Activated gamma-delta T cell treated with anti-CD3 and anti-CD28 coated beads, Interleukin-2, amount 50 U/mL, for 16 hours (primary cell): ENCODE data around the gene SLC13A3.
"Not testable (repeated sequence)": the region's sequence is repeated elsewhere in the genome, so short reads cannot be mapped to it uniquely, and the experiment has no call there.

Source experiments
- DNase-seq: peaks from one replicate; pipeline ENCODE4 v3.0.0-alpha.2; 2020; ENCODE audit warnings: low read depth

The SLC13A3 gene

GRCh38 chr20:46680684-46681031 lies 29.4 kb upstream of the SLC13A3 start:
- DNase-seq: no peak

- no peak for DNase-seq
These were observed 27.3 kb upstream of the SLC13A3 start for GRCh38 chr20:46678516-46678915.

DNA sequence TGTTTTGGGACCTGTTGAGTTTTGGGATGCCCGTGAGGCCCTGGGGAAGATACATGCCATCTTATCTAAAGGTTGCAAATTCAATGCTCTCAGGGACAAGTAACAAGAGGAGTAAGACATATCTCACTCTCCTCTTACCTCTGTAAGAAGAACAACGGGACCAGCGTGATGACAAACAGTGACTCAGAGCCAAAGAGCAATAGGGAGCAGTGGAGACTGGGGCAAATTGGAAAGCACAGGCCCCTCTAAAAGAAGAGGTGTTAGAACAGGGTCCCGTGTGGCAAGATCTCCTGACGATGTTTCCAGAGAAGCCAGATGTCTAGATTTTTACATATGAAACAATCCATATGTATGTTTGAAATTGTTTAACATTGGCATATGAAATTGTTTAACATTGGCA lies 26.3 kb upstream of the SLC13A3 start:
- DNase-seq: no peak

GRCh38 chr20:46676649-46677316 lies 25.5 kb upstream of the SLC13A3 start:
- DNase-seq: not testable (repeated sequence)

GRCh38 chr20:46674253-46675083 lies 23.2 kb upstream of the SLC13A3 start:
- no peak for DNase-seq

- DNase-seq: no peak
These were observed 22.4 kb upstream of the SLC13A3 start for GRCh38 chr20:46673394-46674252.

DNA sequence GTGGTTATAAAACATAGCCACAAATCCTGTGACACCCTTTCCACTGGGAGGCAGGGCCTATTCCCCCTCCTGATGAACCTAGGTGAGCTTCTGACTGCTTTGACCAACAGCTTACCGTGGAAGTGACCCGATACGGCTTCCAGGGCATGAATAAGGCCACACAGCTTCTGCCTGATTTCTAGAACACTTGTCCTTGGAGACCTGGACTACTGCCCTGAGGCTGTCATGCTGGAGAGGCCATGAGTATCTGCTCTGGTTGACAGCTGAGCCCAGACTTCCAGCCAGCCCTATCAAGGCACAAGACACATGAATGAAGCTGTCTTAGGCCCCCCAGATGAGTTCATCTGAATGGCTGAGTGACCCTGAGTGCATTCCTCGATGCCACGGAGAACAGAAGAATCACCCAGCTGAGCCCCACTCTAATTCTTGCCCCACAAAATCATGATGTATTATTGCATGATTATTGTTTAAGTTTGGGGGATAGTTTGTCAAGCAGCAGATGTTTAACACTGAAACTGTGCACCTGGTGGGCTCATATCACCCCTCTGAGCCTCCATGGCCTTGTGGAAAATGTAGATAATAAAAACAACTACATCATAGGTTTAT lies 21.4 kb upstream of the SLC13A3 start:
- no peak for DNase-seq

DNA sequence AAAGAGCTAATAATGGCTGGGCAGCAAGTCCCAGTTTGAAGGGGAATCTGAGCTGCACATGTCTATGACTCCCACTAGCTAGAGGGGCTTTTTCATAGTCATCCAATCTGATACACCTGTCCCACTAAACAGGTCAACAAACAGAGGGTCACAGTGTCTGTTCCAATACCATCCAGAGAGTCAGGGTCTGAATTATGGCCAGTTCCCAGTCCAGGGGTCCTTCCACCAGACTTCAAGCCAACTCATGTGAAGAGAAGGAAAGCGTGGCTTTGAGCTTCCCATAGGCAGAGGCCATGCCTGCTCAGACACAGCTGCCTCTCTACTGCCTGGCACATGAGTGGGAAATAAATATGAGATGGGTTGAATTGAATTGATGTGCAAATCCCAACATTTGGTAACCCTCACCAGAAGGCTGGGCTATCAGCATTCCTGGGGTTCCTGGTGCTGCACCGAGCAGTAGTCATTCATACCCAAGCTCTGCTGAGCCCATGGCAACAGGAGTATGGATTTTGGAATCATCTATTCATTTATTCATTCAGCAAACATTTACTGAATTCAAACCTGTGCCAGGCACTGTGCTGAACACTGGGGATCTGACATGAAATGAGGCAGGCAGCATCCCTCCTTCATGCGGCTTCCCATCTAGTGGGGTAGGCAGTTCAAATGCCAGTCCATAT lies 20.7 kb upstream of the SLC13A3 start:
- DNase-seq: no peak

- DNase-seq: no peak
These were observed 19.6 kb upstream of the SLC13A3 start for GRCh38 chr20:46670585-46671584.

DNA sequence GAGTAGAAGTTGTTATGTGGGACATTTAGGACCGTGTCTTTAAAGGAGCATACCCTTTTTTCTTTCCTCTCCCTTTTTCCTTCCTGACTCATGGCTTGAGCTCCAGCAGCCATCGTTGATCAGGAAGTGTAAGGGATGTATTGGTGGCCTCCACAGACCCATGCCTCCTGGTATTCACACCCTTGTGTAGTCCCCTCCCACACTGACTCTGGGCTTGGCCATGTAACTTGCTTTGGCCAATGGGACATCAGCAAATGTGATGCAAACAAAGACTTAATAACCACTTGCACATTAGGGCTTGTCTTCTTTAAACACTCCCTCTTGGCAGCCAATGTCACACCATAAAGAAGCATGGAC lies 18.9 kb upstream of the SLC13A3 start:
- no peak for DNase-seq

- DNase-seq: no peak
These were observed 15.7 kb upstream of the SLC13A3 start for GRCh38 chr20:46666818-46667515.

- DNase-seq: no peak
These were observed 15.0 kb upstream of the SLC13A3 start for GRCh38 chr20:46666306-46666705.

GRCh38 chr20:46665602-46666001 lies 14.3 kb upstream of the SLC13A3 start:
- DNase-seq: no peak

DNA sequence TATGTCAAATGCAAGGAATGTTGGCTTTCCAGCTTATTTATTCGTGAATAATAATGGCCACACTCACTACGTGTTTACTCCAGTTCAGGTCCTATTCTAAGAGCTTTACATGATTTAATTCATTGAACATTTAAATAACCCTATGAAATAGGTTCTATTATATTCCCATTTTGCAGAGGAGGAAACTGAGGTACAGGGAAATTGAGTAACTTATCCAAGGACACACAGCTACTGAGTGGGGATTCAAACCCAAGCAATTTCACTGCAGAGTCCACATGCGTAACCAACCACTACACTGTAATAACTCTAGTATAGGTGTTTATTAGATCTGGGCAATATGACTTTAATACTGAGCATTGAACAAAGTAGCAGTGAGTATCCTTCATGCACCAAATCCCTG lies 12.3 kb upstream of the SLC13A3 start:
- DNase-seq: no peak

DNA sequence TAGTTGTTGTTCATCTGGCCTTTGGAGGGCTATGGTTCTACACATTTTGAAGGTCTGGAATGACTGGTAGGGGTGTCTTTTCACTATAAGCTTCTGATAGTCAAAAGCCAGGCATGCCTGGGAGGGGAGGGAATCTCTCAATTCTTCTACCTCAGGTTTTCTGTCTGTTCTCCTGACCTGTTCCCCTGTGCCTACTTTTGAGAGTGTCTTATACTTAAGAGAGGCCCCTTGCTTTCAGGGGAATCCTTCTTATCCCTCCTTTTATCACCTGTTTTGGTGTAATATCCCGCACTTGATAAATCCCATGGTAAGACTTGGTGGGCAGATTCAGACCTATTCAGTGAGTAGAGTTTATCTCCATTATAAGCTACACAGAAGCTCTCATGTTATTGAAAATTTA lies 10.4 kb upstream of the SLC13A3 start:
- DNase-seq: no peak

DNA sequence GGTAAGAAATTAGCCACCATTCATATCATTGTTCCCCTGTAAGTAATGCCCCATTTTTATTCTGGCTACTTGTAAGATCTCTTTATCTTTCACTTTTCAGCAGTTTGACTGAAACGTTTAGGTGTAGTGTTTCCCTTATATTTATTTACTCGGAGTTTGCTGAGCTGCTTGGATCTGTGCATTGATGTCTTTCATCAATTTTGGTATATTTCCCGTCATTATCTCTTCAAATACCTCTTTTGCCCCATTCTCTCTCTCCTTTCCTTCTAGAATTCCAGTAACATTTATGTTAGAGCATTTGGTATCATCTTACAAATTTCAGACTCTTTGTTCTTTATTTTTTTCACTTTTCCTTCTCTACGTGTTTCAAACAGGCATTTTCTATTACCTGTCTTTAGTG lies 9.2 kb upstream of the SLC13A3 start:
- no peak for DNase-seq

DNA sequence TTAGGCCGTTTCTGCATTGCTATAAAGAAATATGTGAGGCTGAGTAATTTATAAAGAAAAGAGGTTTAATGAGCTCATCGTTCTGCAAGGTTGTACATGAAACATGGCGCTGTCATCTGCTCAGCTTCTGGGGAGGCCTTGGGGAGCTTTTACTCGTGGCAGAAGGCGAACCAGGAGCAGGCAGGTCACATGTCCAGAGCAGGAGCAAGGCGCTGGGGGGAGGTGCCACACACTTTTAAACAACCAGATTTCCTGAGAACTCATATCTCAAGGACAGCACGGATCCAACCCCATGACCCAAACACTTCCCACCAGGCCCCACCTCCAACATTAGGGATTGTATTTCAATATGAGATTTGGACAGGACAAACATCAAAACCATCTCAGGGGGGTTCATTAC lies 6.4 kb upstream of the SLC13A3 start:
- no peak for DNase-seq

DNA sequence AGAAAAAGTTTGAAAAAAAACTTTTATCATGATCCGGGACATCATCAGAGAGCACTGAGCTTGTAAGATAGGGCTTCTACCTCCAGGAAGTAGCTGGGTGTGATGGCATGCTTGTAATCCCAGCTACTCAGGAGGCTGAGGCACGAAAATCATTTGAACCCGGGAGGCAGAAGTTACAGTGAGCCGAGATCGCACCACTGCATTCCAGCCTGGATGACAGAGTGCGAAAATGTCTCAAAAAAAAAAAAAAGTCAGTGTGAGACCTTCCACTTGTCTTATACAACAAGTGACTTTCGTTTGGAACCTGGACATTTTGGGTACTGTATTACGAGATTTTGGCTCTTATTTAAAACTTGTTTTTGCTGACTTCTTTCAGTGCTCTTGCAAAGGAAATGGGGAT lies 5.9 kb upstream of the SLC13A3 start:
- DNase-seq: no peak

DNA sequence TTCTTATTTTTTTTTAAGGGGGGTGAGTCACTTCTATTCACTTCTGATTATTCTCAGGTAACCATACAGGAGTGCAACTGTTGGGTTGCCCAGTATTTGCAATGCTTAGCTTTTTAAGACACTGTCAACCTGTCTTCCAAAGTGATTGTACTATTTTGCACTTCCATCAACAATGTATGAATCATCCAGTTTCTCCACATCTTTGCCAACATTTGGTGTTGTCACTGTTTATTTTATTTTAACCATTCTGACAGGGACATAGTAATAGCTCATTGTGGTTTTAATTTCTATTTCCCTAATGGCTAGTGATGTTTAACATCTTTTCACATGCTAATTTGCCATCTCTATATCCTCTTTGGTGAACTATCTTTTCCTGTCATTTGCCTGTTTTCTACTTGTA lies 1.4 kb upstream of the SLC13A3 start:
- no peak for DNase-seq

- no peak for DNase-seq
These were observed 626 bp downstream of the SLC13A3 start for GRCh38 chr20:46650575-46651090.
